Stimulated activated CD4-positive, alpha-beta T cell treated with anti-CD3 and anti-CD28 coated beads, Interleukin-4, amount 100 ng/mL, for 4 hours (primary cell): ENCODE results near the gene SLC39A9.
"Not testable (repeated sequence)": the region's sequence is repeated elsewhere in the genome, so short reads cannot be mapped to it uniquely, and the experiment has no call there.

Source experiments
- DNase-seq, 2 experiments: peaks; one replicate each; pipeline ENCODE4 v3.0.0-alpha.2; 2020

SLC39A9 gene

GRCh38 chr14:69479696-69480095 is 81.2 kb downstream of the SLC39A9 start:
- DNase-seq = no peak

GRCh38 chr14:69480136-69480535 is 81.6 kb downstream of the SLC39A9 start:
- no peak for DNase-seq

GRCh38 chr14:69481815-69482568 is 83.5 kb downstream of the SLC39A9 start:
- DNase-seq = no peak

- DNase-seq = no peak
These were observed 85.4 kb downstream of the SLC39A9 start for GRCh38 chr14:69483765-69484443.

- no peak for DNase-seq
These were observed 86.2 kb downstream of the SLC39A9 start, which contains the start of gene PLEKHD1 for GRCh38 chr14:69484444-69485314. Gene PLEKHD1, plus strand, starts transcription at chr14:69484728. Its CDS starts 238 bp downstream, at chr14:69484966.

- no peak for DNase-seq
These were observed 86.8 kb downstream of the SLC39A9 start for GRCh38 chr14:69485315-69485660.

- DNase-seq = no peak
These were observed 87.2 kb downstream of the SLC39A9 start for GRCh38 chr14:69485701-69486100.

- DNase-seq = no peak
These were observed 88.7 kb downstream of the SLC39A9 start for GRCh38 chr14:69487226-69487625.

GRCh38 chr14:69487771-69488170 is 89.3 kb downstream of the SLC39A9 start:
- no peak for DNase-seq

- DNase-seq = no peak
These were observed 91.0 kb downstream of the SLC39A9 start for GRCh38 chr14:69489495-69489894.

GRCh38 chr14:69490219-69490918 is 91.9 kb downstream of the SLC39A9 start:
- DNase-seq = no peak

GRCh38 chr14:69491193-69491592 is 92.7 kb downstream of the SLC39A9 start:
- no peak for DNase-seq

GRCh38 chr14:69493038-69493437 is 94.5 kb downstream of the SLC39A9 start:
- DNase-seq = no peak

- DNase-seq = no peak
These were observed 95.3 kb downstream of the SLC39A9 start for GRCh38 chr14:69493791-69494190.

GRCh38 chr14:69495341-69495921 is 96.9 kb downstream of the SLC39A9 start:
- no peak for DNase-seq

GRCh38 chr14:69497866-69498265 is 99.4 kb downstream of the SLC39A9 start:
- not testable (repeated sequence) for DNase-seq

- DNase-seq = not testable (repeated sequence)
These were observed 99.8 kb downstream of the SLC39A9 start for GRCh38 chr14:69498286-69498685.

- no peak for DNase-seq
These were observed 100.9 kb downstream of the SLC39A9 start for GRCh38 chr14:69499436-69499835.

- no peak for DNase-seq
These were observed 101.6 kb downstream of the SLC39A9 start for GRCh38 chr14:69500096-69500495.

- DNase-seq = no peak
These were observed 102.2 kb downstream of the SLC39A9 start for GRCh38 chr14:69500736-69501135.

GRCh38 chr14:69501423-69501838 is 102.9 kb downstream of the SLC39A9 start:
- no peak for DNase-seq

- no peak for DNase-seq
These were observed 106.3 kb downstream of the SLC39A9 start for GRCh38 chr14:69504775-69505174.
